ENCODE measurements around the gene CHPT1.

DNA sequence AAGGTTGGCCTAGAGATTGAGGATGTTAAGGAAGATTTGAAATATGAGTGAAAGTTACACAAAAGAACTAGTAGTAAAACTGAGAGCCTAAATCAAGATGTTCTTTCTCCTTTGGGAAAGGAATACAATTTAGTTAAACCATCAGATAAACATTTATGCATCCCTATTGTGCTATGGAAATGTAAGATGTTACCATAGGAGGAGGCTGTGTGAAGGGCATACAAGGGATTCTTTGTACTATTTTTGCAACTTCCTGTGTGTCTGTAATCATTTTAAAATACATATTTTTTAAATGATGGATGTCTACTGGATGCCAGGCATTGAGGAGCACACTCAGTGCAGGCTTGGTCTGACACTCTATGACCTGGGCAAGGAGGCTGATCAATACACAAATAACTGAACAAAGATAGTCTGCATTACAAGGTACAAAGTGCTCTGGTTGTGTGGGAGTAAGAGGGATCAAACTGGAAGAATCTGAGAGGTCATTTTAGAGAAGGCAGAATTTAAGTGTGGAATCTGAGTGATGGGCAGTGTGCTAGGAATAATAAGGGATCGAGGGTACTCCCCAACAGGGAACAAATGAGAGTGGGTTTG is 5.8 kb upstream of the CHPT1 start:
- TF ChIP-seq, protein P1, sequence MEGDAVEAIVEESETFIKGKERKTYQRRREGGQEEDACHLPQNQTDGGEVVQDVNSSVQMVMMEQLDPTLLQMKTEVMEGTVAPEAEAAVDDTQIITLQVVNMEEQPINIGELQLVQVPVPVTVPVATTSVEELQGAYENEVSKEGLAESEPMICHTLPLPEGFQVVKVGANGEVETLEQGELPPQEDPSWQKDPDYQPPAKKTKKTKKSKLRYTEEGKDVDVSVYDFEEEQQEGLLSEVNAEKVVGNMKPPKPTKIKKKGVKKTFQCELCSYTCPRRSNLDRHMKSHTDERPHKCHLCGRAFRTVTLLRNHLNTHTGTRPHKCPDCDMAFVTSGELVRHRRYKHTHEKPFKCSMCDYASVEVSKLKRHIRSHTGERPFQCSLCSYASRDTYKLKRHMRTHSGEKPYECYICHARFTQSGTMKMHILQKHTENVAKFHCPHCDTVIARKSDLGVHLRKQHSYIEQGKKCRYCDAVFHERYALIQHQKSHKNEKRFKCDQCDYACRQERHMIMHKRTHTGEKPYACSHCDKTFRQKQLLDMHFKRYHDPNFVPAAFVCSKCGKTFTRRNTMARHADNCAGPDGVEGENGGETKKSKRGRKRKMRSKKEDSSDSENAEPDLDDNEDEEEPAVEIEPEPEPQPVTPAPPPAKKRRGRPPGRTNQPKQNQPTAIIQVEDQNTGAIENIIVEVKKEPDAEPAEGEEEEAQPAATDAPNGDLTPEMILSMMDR (IDR thresholded peaks at IDR 0.05), result no peak
- no peak for TF ChIP-seq POLR2A (IDR thresholded peaks at IDR 0.05)

All from gastroesophageal sphincter (tissue), 3 donors.